ENCODE results near the gene SLC38A10. TPM values are rescaled to one million over a fixed set of nuclear protein-coding genes. Genes with fewer than 3 reads are reported as not detected.

SLC38A10 gene
- total RNA-seq, 1 experiment from 2014 or later: 109 TPM

- peaks cover 3 to 5% of the 10 kb centered on the region in 2 experiments for H3K36me3 ChIP-seq (ENCODE audit: control insufficient read depth in 1 of 2, insufficient read depth in 2 of 2, low read length in 2 of 2)
- no peaks in the 10 kb centered on the region for H3K27me3 ChIP-seq (ENCODE audit: insufficient read depth, low read length)
- no peak overlapping the region for H3K4me3 ChIP-seq (replicated peaks in 1 of 2; ENCODE audit: low read depth in 1 of 2, low read length in 2 of 2)
- H3K9ac ChIP-seq (ENCODE audit: low read length): no peak overlapping the region
- CTCF ChIA-PET: interaction anchor here (0.9 to 1.1 kb wide), 2 partner anchors 25 to 55 kb away, joined by 3 read pairs; no protein-coding TSS in a partner anchor
- POLR2A ChIA-PET: no interaction called here
- H3K79me2 ChIP-seq (ENCODE audit: insufficient read depth, low read length): no peaks in the 10 kb centered on the region
- BruUV-seq (replicated peaks): no TSS peak
- H3K9me2 ChIP-seq (ENCODE audit: insufficient read depth): no peaks in the 10 kb centered on the region
- ATAC-seq (no peak), DNase-seq (ENCODE audit: low read depth, low spot score) (no peak)
- H2AFZ ChIP-seq (ENCODE audit: low read depth, low read length, poor library complexity, severe bottlenecking): no peak overlapping the region
- no peak overlapping the region for H3K27ac ChIP-seq (ENCODE audit: low read depth, low read length)
- TF ChIP-seq POLR2A (IDR thresholded peaks at IDR 0.05; ENCODE audit: borderline replicate concordance, extremely low read depth, insufficient read depth, insufficient read length): no peak
- TF ChIP-seq MAX (IDR thresholded peaks at IDR 0.05): no peak
- TF ChIP-seq SIN3A (IDR thresholded peaks at IDR 0.05; ENCODE audit: low read depth): no peak
- TF ChIP-seq TCF7L2 (IDR thresholded peaks at IDR 0.05; ENCODE audit: borderline replicate concordance, extremely low read depth, insufficient read depth, insufficient read length): no peak
- no peak for TF ChIP-seq ATF3 (IDR thresholded peaks at IDR 0.05)
- TF ChIP-seq CTCF (IDR thresholded peaks at IDR 0.05 in 2 of 3, conservative IDR thresholded peaks at IDR 0.05 in 1 of 3; ENCODE audit: borderline replicate concordance in 1 of 3, insufficient read depth in 1 of 3, low read depth in 2 of 3, low read length in 2 of 3): no peak
- TF ChIP-seq SP1 (IDR thresholded peaks at IDR 0.05; ENCODE audit: low read depth): no peak
- TF ChIP-seq POLR2AphosphoS5 (IDR thresholded peaks at IDR 0.05; ENCODE audit: low read depth, low read length): no peak
- no peak for TF ChIP-seq RAD21 (IDR thresholded peaks at IDR 0.05; ENCODE audit: low read depth)
- TF ChIP-seq EZH2 (IDR thresholded peaks at IDR 0.05): no peak
- no peak for TF ChIP-seq ZBTB33 (IDR thresholded peaks at IDR 0.05; ENCODE audit: extremely low read depth, insufficient replicate concordance, low read length)
- no peak for TF ChIP-seq REST (IDR thresholded peaks at IDR 0.05; ENCODE audit: low read depth)
- no peak for TF ChIP-seq SRF (IDR thresholded peaks at IDR 0.05; ENCODE audit: low read depth)
- no peak for TF ChIP-seq ZFX (IDR thresholded peaks at IDR 0.05)
- TF ChIP-seq JUND (IDR thresholded peaks at IDR 0.05): no peak
- H3K9me3 ChIP-seq (ENCODE audit: control insufficient read depth in 1 of 2, insufficient read depth in 1 of 2, low read depth in 1 of 2, low read length in 2 of 2): no peaks in the 10 kb centered on the region
- intact Hi-C loops (cut with micrococcal nuclease): no loop called here
- RAD21 ChIA-PET (ENCODE audit: low non-redundant PET in 1 of 2, low total read pairs in 2 of 2, uncharacterized antibody in 2 of 2, unreplicated experiment in 2 of 2): no interaction called here
- H4K20me1 ChIP-seq (ENCODE audit: insufficient read depth): no peaks in the 10 kb centered on the region
- no peak overlapping the region for H3K4me2 ChIP-seq (ENCODE audit: low read length)
- H3K4me1 ChIP-seq (ENCODE audit: control insufficient read depth in 1 of 2, insufficient read depth in 2 of 2, low read length in 2 of 2): peaks cover 0 to 8% of the 10 kb centered on the region in 2 experiments; a peak in 1 of 4 replicates
Observed at GRCh38 chr17:81197831-81198490, 97.1 kb downstream of the SLC38A10 start.
